Lung (tissue), 12 donors: Measurements from ENCODE around the gene LIMK1. TPM values are rescaled to one million over a fixed set of nuclear protein-coding genes. Genes with fewer than 3 reads are reported as not detected.

ENCODE experiments used
- ATAC-seq: fragments of 200-7000 bp; cut with Tn5 transposase; one replicate; pipeline ENCODE4 v1.9.1; 2020; ENCODE audit warnings: moderate number of reproducible peaks; ENCODE audit not compliant: insufficient read depth, low FRiP score
- DNase-seq, 3 donors: peaks; one replicate each; pipeline ENCODE4 v3.0.0-alpha.2; 2013 to 2017
- H3K27ac ChIP-seq, 2 donors: one replicate each; pipeline ENCODE4 v1.5.1; 2013; ENCODE audit warnings: mild to moderate bottlenecking in 2 of 2, moderate library complexity in 2 of 2, control low read depth in 1 of 2, inconsistent platforms in 1 of 2, low read depth in 1 of 2, low read length in 1 of 2
- H3K27me3 ChIP-seq, 3 donors: one replicate each; pipeline ENCODE4 v1.5.1; 2013; ENCODE audit warnings: low read length in 2 of 3; ENCODE audit not compliant: control insufficient read depth in 3 of 3, insufficient read depth in 3 of 3
- H3K36me3 ChIP-seq, 4 donors: one replicate each; pipeline ENCODE4 v1.5.1; 2013; ENCODE audit warnings: low read length in 4 of 4, mild to moderate bottlenecking in 1 of 4, moderate library complexity in 1 of 4; ENCODE audit not compliant: control insufficient read depth in 4 of 4, insufficient read depth in 4 of 4
- H3K4me1 ChIP-seq, 5 donors: one replicate each; pipeline ENCODE4 v1.5.1; 2013; ENCODE audit warnings: low read length in 5 of 5, mild to moderate bottlenecking in 2 of 5, moderate library complexity in 1 of 5; ENCODE audit not compliant: control insufficient read depth in 5 of 5, insufficient read depth in 5 of 5
- H3K4me3 ChIP-seq: one replicate; pipeline ENCODE4 v1.5.1; 2013; ENCODE audit warnings: mild to moderate bottlenecking, control low read depth, moderate library complexity
- H3K9ac ChIP-seq, 2 donors: one replicate each; pipeline ENCODE4 v1.5.1; 2013; ENCODE audit warnings: low read length in 2 of 2, control low read depth in 1 of 2; ENCODE audit not compliant: insufficient read depth in 1 of 2
- H3K9me3 ChIP-seq, 4 donors: one replicate each; pipeline ENCODE4 v1.5.1; 2013; ENCODE audit warnings: low read length in 3 of 4, mild to moderate bottlenecking in 1 of 4, moderate library complexity in 1 of 4; ENCODE audit not compliant: control insufficient read depth in 4 of 4, insufficient read depth in 3 of 4
- CTCF ChIP-seq: IDR thresholded peaks from 2 replicates; pipeline ENCODE4 v1.5.1; 2012; ENCODE audit warnings: mild to moderate bottlenecking; ENCODE audit errors: control extremely low read depth, extremely low read depth
- WGBS, 2 donors: extraction: QIAGEN DNeasy Blood & Tissue Kit; methylation state at CpG; one replicate each; pipeline ENCODE4 v1.1.7; 2013; 5-methylcytosine and 5-hydroxymethylcytosine counted together
- polyA plus RNA-seq, 2 donors: library from polyadenylated mRNA; stranded (reverse); fragments of 200-250 nt; gene quantifications; one replicate each; pipeline ENCODE4 v1.2.1, GENCODE V29; 2013
- total RNA-seq, 2 donors: library from RNA; depleted of rRNA in 1 of 2; stranded (reverse); fragments of >200 nt in 1 of 2; gene quantifications; one replicate each; pipeline ENCODE4 v1.2.1, GENCODE V29; 2014 to 2021
- donor health status: control.
- donor health status: control.
- donor health status: Bipolar disorder and iron deficiency.
- donor health status: healthy.
- donor health status: DM: yes; HTN: yes; CAD: no.

Gene LIMK1
- total and polyA plus RNA-seq, 4 donors = 11.2 to 41.0 (median 17.3) TPM

- no peak for DNase-seq
- TF ChIP-seq CTCF = no peak
- Histone ChIP-seq H3K4me3 (no peak overlapping the region), H3K4me1 (peaks cover 0 to 12% (median 6%) of the 10 kb centered on the region in 5 donors), H3K27ac (no peak overlapping the region), H3K36me3 (peaks cover 0 to 19% (median 9%) of the 10 kb centered on the region in 4 donors), H3K9me3 (no peaks in the 10 kb centered on the region), H3K27me3 (no peaks in the 10 kb centered on the region), H3K9ac (no peak overlapping the region)
- WGBS, 2 donors = 96 to 98% methylated on average over 17 of the region's 17 CpGs
- ATAC-seq = no peak
Observed at GRCh38 chr7:74099031-74099430, 15.4 kb downstream of the LIMK1 start.

GRCh38 chr7:74101061-74101681 is 17.6 kb downstream of the LIMK1 start:
- ATAC-seq = no peak
- H3K36me3 ChIP-seq = peaks cover 0 to 26% (median 10%) of the 10 kb centered on the region in 4 donors

GRCh38 chr7:74103219-74103772 is 19.7 kb downstream of the LIMK1 start:
- 96 to 97% methylated on average over 6 of the region's 6 CpGs for WGBS, 2 donors

More at GRCh38 chr7:74101061-74101681, 17.6 kb downstream of the LIMK1 start:
- Histone ChIP-seq H3K4me1 (no peaks in the 10 kb centered on the region), H3K27ac (no peak overlapping the region), H3K9me3 (no peaks in the 10 kb centered on the region), H3K27me3 (no peaks in the 10 kb centered on the region), H3K4me3 (no peak overlapping the region), H3K9ac (no peak overlapping the region)
- WGBS, 2 donors = 85% methylated on average over 8 of the region's 8 CpGs
- no peak for TF ChIP-seq CTCF
- DNase-seq = no peak

More at GRCh38 chr7:74103219-74103772, 19.7 kb downstream of the LIMK1 start:
- H3K36me3 ChIP-seq = peaks cover 0 to 33% (median 6%) of the 10 kb centered on the region in 4 donors
- no peak overlapping the region for H3K4me3 ChIP-seq
- no peaks in the 10 kb centered on the region for H3K9me3 ChIP-seq
- TF ChIP-seq CTCF = no peak
- H3K27ac ChIP-seq = no peak overlapping the region
- H3K4me1 ChIP-seq = no peaks in the 10 kb centered on the region
- H3K27me3 ChIP-seq = no peaks in the 10 kb centered on the region
- no peak for DNase-seq
- H3K9ac ChIP-seq = no peak overlapping the region
- no peak for ATAC-seq
